Uterus (tissue), 2 donors: Measurements from ENCODE around the gene SNX5.

ENCODE experiments used
- POLR2A ChIP-seq, 2 donors: fragments of 450-650 bp; IDR thresholded peaks; one replicate each; pipeline ENCODE4 v1.6.1; 2016; ENCODE audit warnings: antibody characterized with exemption in 2 of 2, mild to moderate bottlenecking in 1 of 2, moderate library complexity in 1 of 2
- TF ChIP-seq, protein P1 (sequence below), 4 experiments: fragments of 200-600 bp in 2 of 4; fragments of 450-650 bp in 2 of 4; sonication (generic) in 2 of 4; IDR thresholded peaks; one replicate each; pipeline ENCODE4 v1.5.1; 2016 to 2019; ENCODE audit warnings: antibody characterized with exemption in 4 of 4, mild to moderate bottlenecking in 2 of 4, moderate library complexity in 1 of 4

DNA sequence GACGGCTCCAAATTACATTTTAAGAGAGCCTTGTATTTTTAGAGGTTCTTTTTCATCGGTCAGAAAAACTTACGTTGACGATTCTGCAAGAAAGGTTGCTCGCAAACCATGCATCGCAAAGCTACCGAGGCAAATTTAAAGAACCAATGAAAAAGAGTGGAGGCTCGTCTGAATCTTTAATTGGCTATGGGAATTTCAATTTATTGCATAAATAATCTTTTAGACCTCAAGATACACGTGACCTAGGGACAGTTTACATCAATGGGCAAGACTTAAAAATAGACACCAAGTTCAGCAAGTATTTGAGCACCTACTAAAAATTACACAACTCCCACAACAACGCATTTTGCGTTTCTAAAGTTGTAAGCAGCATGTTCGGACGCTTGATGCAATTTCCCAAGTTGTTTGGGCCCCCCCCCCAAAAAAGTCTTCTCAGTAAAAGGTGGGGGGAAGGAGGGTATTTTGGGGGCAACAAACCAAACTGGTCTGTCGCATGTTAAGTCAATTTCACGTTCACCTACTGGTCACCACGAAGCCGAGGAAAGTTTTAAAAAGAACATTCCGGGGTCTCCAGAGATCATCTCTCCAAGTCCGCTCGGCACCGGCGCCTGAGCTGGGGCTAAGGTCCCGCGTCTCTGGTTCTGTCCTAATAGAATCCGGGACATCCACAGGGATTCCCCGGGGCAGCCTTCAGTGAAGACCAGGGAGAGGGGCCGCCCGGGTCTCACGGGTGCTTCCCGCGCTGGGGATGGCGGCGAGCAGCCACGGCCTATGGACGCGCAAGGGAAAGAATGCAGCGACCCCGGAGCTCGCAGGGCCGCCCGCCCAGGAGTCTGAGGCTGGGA lies 851 bp downstream of the SNX5 start:
- TF ChIP-seq, protein P1, sequence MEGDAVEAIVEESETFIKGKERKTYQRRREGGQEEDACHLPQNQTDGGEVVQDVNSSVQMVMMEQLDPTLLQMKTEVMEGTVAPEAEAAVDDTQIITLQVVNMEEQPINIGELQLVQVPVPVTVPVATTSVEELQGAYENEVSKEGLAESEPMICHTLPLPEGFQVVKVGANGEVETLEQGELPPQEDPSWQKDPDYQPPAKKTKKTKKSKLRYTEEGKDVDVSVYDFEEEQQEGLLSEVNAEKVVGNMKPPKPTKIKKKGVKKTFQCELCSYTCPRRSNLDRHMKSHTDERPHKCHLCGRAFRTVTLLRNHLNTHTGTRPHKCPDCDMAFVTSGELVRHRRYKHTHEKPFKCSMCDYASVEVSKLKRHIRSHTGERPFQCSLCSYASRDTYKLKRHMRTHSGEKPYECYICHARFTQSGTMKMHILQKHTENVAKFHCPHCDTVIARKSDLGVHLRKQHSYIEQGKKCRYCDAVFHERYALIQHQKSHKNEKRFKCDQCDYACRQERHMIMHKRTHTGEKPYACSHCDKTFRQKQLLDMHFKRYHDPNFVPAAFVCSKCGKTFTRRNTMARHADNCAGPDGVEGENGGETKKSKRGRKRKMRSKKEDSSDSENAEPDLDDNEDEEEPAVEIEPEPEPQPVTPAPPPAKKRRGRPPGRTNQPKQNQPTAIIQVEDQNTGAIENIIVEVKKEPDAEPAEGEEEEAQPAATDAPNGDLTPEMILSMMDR (IDR thresholded peaks at IDR 0.05): no peak
- no peak for TF ChIP-seq POLR2A (IDR thresholded peaks at IDR 0.05)
